Activated CD8-positive, alpha-beta T cell treated with anti-CD3 and anti-CD28 coated beads, Interleukin-2, amount 10 ng/mL, durations not matched to agents 7 days and 5 days (primary cell): ENCODE results near the gene SMIM20. TPM values are rescaled to one million over a fixed set of nuclear protein-coding genes. Genes with fewer than 3 reads are reported as not detected.

Source experiments
- total RNA-seq, 2 experiments: library from RNA; stranded (reverse); gene quantifications; one replicate each; pipeline ENCODE4 v1.2.3, GENCODE V29; 2021

The SMIM20 gene
- total RNA-seq, 2 experiments from 2014 or later, result 11.1 to 13.9 TPM

Other genes with a start within 250 kb of the SMIM20 start
- gene SEL1L3, start 51.2 kb upstream of the SMIM20 start, total RNA-seq, result 10 to 100 TPM; 62.3 to 65.5 TPM